ENCODE results near the gene RBBP4.
A peak's percentile ranks its signal among the peaks of the same experiment; 100 is the strongest.
"Not testable (repeated sequence)": the region's sequence is repeated elsewhere in the genome, so short reads cannot be mapped to it uniquely, and the experiment has no call there.

The RBBP4 gene

GRCh38 chr1:32642292-32642827 lies 8.6 kb upstream of the RBBP4 start:
- not testable (repeated sequence) for DNase-seq

DNA sequence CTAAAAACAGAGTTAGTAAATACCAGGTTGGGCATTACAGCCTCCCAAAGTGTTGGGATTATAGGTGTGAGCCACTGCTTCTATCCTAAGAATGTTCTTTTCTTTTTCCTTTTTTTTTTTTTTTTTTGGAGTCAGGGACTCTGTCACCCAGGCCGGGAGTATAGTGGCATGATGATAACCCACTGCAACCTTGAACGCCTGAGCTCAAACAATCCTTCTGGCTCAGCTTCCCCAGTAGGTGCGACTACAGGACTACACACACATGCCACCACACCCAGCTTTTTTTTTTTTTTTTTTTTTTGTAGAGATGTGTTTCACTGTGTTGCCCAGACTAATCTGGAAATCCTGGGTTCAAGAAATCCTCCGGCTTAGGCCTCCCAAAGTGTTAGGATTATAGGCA lies 6.6 kb upstream of the RBBP4 start:
- DNase-seq: no peak

DNA sequence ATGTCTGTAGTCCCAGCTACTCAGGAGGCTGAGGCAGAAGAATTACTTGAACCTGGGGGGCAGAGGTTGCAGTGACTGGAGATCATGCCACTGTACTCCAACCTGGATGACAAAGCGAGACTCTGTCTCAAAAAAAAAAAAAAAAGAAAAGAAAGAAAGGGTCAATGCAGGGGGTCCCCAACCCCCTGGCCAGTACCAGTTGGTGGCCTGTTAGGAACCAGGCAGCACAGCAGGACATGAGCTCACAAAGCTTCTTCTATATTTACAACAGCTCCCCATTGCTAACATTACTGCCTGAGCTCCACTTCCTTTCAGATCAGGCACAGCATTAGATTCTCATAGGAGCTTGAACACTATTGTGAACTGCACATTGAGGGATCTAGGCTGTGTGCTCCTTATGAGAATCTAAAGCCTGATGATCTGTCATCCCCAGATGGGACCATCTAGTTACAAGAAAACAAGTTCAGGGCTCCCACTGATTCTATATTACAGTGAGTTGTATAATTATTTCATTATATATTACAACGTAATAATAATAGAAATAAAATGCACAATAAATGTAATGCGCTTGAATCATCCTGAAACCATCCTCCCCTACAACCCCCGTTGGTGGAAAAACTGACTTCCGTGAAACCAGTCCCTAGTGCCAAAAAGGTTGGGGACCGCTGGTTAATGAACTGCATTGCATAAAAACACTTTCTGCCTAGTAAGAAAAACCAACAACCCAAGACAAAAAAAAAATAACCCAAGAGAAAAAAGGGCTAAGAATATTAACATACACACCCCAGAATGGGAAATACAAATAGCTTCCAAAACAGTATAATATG lies 3.5 kb upstream of the RBBP4 start:
- no peak for DNase-seq

DNA sequence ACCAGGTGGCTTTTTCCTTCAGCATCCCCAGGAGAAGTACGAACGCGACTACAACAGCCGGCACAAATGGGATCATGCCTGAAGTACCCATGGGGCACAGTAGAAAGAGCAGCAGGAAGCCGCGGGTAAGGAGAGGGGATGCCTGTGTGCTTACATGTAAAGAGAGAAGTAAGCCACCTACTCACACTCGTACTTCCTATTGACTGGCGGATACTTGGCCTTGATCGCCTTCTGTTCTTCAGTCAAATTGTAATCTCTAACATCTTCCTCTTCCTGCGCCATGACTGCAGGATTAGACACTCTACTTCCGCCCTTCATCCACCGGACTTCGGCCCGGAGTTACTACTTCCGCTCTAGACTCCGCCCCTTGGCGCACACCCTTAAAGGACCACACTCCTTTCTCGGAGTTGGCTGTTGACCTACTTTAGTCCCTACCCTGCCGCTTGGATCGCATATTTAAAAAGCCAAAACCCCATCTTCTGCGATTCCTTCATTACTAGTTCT lies 708 bp upstream of the RBBP4 start, which contains the start of gene ZBTB8OS:
Gene ZBTB8OS, minus strand, starts transcription at position 303 of the 504 bp plus-strand sequence. Its CDS starts 21 bp downstream, at position 282.
- peak; percentile 85 to 86 for DNase-seq

DNA sequence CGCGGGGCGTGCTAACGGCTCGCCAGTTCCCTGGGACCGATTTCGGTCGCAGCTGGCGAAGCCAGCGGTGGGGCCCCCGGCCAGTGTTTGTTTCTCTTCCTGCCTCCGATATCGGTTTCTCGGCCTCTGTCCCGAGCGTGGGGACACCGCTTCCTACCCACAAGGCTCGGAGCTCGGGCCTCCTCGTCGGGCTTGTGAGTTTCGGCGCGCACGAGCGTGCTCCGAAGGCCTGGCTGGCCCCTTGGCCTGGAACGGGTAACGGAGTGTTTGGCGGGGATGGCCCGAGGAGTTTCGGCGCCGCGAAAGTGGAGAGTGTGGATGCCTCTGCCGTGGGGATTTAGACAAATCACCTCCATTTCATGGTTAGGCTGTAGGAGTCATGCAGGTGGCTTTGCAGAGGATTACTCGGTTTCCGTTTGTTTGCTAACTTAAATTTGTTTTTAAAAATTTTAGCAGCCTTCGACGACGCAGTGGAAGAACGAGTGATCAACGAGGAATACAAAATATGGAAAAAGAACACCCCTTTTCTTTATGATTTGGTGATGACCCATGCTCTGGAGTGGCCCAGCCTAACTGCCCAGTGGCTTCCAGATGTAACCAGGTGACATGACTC lies 559 bp downstream of the RBBP4 start:
- DNase-seq: no peak

DNA sequence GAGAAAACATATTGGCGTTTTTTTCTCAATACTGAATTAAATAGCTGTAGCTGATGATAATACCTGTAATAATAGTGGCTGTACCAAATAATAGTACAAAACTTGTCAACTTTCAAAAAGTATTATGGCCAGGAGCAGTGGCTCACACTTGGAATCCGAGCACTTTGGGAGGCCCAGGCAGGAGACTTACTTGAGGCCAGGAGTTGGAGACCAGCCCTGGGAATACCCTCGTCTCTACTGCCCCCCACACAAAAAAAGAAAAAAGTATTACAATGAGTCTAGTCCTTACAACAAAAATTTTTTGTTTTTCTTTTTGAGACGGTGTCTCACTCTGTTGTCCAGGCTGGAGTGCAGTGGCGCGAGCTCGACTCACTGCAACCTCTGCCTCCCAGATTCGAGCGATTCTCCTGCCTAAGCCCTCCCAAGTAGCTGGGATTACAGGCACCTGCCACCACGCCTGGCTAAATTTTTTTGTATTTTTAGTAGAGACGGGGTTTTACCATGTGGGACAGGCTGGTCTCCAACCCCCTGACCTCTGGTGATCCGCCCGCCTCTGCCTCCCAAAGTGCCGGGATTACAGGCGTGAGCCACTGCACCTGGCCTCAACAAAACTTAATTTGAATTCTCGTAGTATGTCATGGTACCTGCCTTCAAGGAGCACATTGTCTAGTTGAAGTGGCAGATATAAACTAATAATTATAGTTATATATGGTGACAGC lies 1.4 kb downstream of the RBBP4 start:
- DNase-seq: no peak

- no peak for DNase-seq
These were observed 8.6 kb downstream of the RBBP4 start for GRCh38 chr1:32659581-32659980.

GRCh38 chr1:32665915-32666314 lies 14.9 kb downstream of the RBBP4 start:
- no peak for DNase-seq

- peak in 1 of 2 experiments; percentile 10 for DNase-seq
These were observed 16.0 kb downstream of the RBBP4 start for GRCh38 chr1:32666901-32667566.

GRCh38 chr1:32668716-32669115 lies 17.7 kb downstream of the RBBP4 start:
- DNase-seq: not testable (repeated sequence)

- DNase-seq: no peak
These were observed 25.9 kb downstream of the RBBP4 start for GRCh38 chr1:32676945-32677344.

DNA sequence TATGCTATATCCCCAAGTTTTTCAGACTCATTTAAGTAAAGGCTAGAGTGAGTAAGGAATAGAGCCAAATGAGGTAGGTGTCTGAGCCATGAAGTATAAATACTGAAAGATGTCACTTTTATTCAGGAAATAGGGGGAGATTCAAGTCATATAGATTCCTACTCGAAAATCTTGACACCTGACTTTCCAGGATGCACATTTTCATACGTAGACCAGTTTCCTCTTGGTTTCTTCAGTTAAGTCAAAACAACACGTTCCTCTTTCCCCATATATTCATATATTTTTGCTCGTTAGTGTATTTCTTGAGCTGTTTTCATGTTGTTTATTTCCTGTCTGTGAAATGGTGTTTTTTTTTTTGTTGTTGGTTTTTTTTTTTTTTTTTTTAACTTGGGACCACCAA lies 29.0 kb downstream of the RBBP4 start:
- DNase-seq: not testable (repeated sequence)

GRCh38 chr1:32680642-32681041 lies 29.6 kb downstream of the RBBP4 start:
- DNase-seq: no peak

- DNase-seq: no peak
These were observed 30.5 kb downstream of the RBBP4 start for GRCh38 chr1:32681509-32681908.

GRCh38 chr1:32681999-32682398 lies 31.0 kb downstream of the RBBP4 start:
- no peak for DNase-seq

GRCh38 chr1:32683397-32683796 lies 32.4 kb downstream of the RBBP4 start:
- no peak for DNase-seq

DNA sequence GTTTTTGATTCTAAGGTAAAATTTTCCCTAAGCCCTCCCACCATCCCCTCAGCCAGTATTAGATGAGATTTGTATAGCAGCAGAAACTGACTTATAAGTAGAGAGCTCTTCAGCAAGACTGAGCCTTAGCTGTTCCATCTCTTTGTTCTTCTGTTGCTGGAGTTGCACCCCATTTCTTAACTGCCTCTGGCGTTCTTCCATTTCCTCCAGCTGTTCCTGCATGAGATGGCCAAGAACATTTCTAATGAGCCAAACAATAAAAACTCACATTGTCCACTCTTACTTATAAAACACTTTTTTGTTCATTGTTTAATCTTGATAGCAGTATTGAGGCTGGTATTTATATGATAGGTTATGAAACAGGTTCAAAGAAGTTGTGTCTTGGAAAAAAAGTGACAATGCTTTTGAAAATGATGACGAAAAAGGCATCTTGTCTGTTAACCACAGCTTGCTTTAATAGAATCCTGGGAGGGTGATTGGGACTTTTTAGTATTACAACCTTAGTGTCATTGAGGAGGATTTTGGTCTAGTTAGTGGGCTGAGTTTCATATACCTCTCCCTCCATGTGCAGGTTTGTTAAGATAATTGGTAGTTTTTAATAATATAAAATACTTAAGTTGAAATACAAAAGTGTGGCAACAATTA lies 33.3 kb downstream of the RBBP4 start:
- no peak for DNase-seq

- DNase-seq: no peak
These were observed 34.5 kb downstream of the RBBP4 start for GRCh38 chr1:32685498-32685897.

DNA sequence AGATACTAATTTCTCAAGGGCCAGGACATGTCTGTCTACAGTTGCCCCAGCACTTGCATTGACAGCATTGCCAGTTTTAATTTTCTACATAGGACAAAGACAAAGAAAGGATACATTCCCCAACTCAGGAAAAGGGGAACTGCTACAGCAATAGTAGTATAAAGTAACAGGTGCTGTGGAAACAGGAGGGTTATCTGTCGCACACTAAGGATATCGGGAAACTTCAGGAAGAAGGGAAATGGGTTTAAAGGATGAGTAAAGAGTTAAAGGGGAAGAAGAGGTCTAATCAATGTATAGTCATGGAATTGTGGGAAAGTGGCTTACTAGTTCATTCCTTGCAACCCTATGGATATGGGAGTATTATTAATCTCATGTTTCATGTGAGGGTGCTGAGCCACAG lies 35.4 kb downstream of the RBBP4 start:
- no peak for DNase-seq

GRCh38 chr1:32693455-32694174 lies 42.6 kb downstream of the RBBP4 start:
- no peak for DNase-seq

All from activated T-cell treated with anti-CD3 and anti-CD28 coated beads, Interleukin-2, amount 50 U/mL, for 48 hours (primary cell).